K562 (cell line): ENCODE measurements around the gene SULT2B1. TPM values are rescaled to one million over a fixed set of nuclear protein-coding genes. Genes with fewer than 3 reads are reported as not detected.

Source experiments
- EGR1 ChIP-seq: fragments of 450-650 bp; conservative IDR thresholded peaks from 2 replicates; pipeline ENCODE4 v1.6.1; 2017; ENCODE audit warnings: mild to moderate bottlenecking
- GATA2 ChIP-seq: sonication (generic); formaldehyde crosslinking; IDR thresholded peaks from 2 replicates; pipeline ENCODE4 v1.4.0; 2020; ENCODE audit warnings: mild to moderate bottlenecking, missing genetic modification reagents
- HDAC2 ChIP-seq: fragments of 450-650 bp; IDR thresholded peaks from 2 replicates; pipeline ENCODE4 v1.6.1; 2016; ENCODE audit warnings: mild to moderate bottlenecking
- NELFE ChIP-seq: IDR thresholded peaks from 2 replicates; pipeline ENCODE4 v1.6.1; 2011; ENCODE audit warnings: mild to moderate bottlenecking; ENCODE audit not compliant: insufficient read depth, insufficient read length
- PHTF2 ChIP-seq: fragments of 250-450 bp; sonication (Bioruptor Pico); IDR thresholded peaks from 2 replicates; pipeline ENCODE4 v1.5.0; 2021; ENCODE audit warnings: mild to moderate bottlenecking
- SETDB1 ChIP-seq: IDR thresholded peaks from one replicate; pipeline ENCODE4 v1.6.1; 2012; ENCODE audit warnings: low read length, control low read depth, inconsistent platforms
- ZNF253 ChIP-seq: fragments of 250-450 bp; sonication (Bioruptor Pico); conservative IDR thresholded peaks from 2 replicates; pipeline ENCODE4 v1.6.1; 2021; ENCODE audit warnings: mild to moderate bottlenecking
- ZNF311 ChIP-seq: fragments of 250-450 bp; sonication (Bioruptor Pico); IDR thresholded peaks from 2 replicates; pipeline ENCODE4 v1.4.0; 2020; ENCODE audit warnings: mild to moderate bottlenecking, moderate library complexity
- ZNF699 ChIP-seq: fragments of 250-450 bp; sonication (Bioruptor Pico); IDR thresholded peaks from 2 replicates; pipeline ENCODE4 v1.8.0; 2021; ENCODE audit warnings: mild to moderate bottlenecking, moderate library complexity; ENCODE audit not compliant: insufficient replicate concordance
- polyA plus RNA-seq, 8 experiments: library from polyadenylated mRNA; depleted of rRNA in 4 of 8; stranded (reverse) in 5 of 8; unstranded in 3 of 8; fragments of >200 nt; fragmentation: Nextera tagmentation in 2 of 8; fragmentation: Illumina TruSeq in 1 of 8; extraction: Ambion mirVana in 2 of 8; extraction: Trizol in 1 of 8; gene quantifications; 2 replicates each; pipeline versions ENCODE4 v1.2.1 to v1.2.3, GENCODE V29; 2011 to 2014; ENCODE audit warnings: inconsistent platforms in 1 of 8, missing spikeins in 1 of 8
- total RNA-seq, 7 experiments: library from RNA; depleted of rRNA in 6 of 7; stranded (reverse); fragments of >200 nt in 6 of 7; fragmentation: Illumina TruSeq in 2 of 7; extraction: Trizol in 2 of 7; gene quantifications; 2 replicates each; pipeline versions ENCODE4 v1.2.1 to v1.2.3, GENCODE V29; 2011 to 2021; ENCODE audit warnings: low replicate concordance in 1 of 7
- TF ChIP-seq, protein P1 (sequence below): IDR thresholded peaks from 3 replicates; pipeline ENCODE4 v1.6.1; 2011; ENCODE audit warnings: borderline replicate concordance, mild to moderate bottlenecking, moderate library complexity; ENCODE audit not compliant: insufficient read length; ENCODE audit errors: extremely low read depth
- TF ChIP-seq, protein P2 (sequence below), 2 experiments: IDR thresholded peaks in 1 of 2; conservative IDR thresholded peaks in 1 of 2; 2 replicates each; pipeline ENCODE4 v1.6.1; 2016; ENCODE audit warnings: low read depth in 2 of 2, mild to moderate bottlenecking in 1 of 2, missing compliant biosample characterization in 1 of 2, missing genetic modification characterization in 1 of 2, moderate library complexity in 1 of 2
- TF ChIP-seq, protein P3 (sequence below): IDR thresholded peaks from 2 replicates; pipeline ENCODE4 v1.6.1; 2012; ENCODE audit warnings: low read depth, low read length, improper control_type of control experiment, borderline replicate concordance
- TF ChIP-seq, protein P4 (sequence below): fragments of 250-450 bp; sonication (Bioruptor Pico); IDR thresholded peaks from 2 replicates; pipeline ENCODE4 v1.4.0; 2020
- TF ChIP-seq, protein P5 (sequence below): fragments of 250-450 bp; sonication (Bioruptor Pico); IDR thresholded peaks from 2 replicates; pipeline ENCODE4 v1.4.0; 2020; ENCODE audit warnings: mild to moderate bottlenecking, moderate library complexity

The SULT2B1 gene
- total and polyA plus RNA-seq, 9 of the 15 experiments (the other 6 are each of a cell fraction or from before 2014, with no cell fraction given): 0.09 to 0.62 (median 0.22) TPM; not detected in 2

DNA sequence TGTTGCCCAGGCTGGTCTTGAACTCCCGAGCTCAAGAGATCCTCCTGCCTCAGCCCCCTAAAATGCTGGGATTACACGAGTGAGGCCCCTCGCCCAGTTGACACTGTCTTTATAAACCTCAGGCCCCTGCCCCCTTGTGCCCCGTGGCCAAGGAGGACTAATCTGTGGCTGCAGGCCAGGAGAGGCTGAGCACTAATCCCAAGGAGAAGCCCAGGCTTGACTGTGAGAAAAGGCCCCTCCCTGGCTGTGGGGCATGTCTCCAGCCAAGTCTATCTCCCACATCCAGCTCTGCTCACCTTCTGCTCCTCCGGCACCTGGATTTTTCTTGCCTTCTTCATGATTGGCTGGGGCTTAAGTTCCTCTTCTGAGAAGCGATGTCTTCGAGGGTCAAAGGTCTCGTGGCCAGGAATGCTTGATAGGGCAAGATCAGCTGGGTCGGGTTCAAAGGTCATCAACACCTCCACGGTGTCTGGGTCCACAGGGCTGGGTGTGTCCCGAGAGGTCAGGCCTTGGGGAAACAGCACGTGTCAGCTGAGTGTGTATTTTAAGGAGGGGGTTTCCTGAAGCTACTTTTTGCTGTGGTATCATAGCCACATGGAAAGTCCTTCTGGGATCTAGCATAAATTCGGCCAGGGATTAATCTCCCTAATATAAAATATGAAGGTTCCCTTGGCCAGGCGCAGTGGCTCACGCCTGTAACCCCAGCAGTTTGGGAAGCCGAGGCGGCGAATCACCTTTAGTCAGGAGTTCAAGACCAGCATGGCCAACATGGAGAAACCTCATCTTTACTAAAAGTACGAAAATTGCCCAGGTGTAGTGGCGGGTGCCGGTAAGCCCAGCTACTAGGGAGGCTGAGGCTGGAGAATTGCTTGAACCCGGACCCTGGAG is 81.4 kb downstream of the SULT2B1 start (continued):
- TF ChIP-seq, protein P1, sequence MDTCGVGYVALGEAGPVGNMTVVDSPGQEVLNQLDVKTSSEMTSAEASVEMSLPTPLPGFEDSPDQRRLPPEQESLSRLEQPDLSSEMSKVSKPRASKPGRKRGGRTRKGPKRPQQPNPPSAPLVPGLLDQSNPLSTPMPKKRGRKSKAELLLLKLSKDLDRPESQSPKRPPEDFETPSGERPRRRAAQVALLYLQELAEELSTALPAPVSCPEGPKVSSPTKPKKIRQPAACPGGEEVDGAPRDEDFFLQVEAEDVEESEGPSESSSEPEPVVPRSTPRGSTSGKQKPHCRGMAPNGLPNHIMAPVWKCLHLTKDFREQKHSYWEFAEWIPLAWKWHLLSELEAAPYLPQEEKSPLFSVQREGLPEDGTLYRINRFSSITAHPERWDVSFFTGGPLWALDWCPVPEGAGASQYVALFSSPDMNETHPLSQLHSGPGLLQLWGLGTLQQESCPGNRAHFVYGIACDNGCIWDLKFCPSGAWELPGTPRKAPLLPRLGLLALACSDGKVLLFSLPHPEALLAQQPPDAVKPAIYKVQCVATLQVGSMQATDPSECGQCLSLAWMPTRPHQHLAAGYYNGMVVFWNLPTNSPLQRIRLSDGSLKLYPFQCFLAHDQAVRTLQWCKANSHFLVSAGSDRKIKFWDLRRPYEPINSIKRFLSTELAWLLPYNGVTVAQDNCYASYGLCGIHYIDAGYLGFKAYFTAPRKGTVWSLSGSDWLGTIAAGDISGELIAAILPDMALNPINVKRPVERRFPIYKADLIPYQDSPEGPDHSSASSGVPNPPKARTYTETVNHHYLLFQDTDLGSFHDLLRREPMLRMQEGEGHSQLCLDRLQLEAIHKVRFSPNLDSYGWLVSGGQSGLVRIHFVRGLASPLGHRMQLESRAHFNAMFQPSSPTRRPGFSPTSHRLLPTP: no peak
- TF ChIP-seq, protein P2, sequence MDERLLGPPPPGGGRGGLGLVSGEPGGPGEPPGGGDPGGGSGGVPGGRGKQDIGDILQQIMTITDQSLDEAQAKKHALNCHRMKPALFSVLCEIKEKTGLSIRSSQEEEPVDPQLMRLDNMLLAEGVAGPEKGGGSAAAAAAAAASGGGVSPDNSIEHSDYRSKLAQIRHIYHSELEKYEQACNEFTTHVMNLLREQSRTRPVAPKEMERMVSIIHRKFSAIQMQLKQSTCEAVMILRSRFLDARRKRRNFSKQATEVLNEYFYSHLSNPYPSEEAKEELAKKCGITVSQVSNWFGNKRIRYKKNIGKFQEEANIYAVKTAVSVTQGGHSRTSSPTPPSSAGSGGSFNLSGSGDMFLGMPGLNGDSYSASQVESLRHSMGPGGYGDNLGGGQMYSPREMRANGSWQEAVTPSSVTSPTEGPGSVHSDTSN (CRISPR knock-in tag; IDR thresholded peaks at IDR 0.05; ENCODE audit: low read depth): no peak
- TF ChIP-seq, protein P2 (tag; conservative IDR thresholded peaks at IDR 0.05; ENCODE audit: low read depth): no peak
- TF ChIP-seq HDAC2 (no peak), EGR1 (no peak), NELFE (no peak), ZNF311 (CRISPR knock-in tag) (no peak), GATA2 (CRISPR knock-in tag) (no peak), SETDB1 (no peak), ZNF253 (CRISPR knock-in tag) (no peak), ZNF699 (no peak), PHTF2 (CRISPR knock-in tag) (no peak)
- TF ChIP-seq, protein P3, sequence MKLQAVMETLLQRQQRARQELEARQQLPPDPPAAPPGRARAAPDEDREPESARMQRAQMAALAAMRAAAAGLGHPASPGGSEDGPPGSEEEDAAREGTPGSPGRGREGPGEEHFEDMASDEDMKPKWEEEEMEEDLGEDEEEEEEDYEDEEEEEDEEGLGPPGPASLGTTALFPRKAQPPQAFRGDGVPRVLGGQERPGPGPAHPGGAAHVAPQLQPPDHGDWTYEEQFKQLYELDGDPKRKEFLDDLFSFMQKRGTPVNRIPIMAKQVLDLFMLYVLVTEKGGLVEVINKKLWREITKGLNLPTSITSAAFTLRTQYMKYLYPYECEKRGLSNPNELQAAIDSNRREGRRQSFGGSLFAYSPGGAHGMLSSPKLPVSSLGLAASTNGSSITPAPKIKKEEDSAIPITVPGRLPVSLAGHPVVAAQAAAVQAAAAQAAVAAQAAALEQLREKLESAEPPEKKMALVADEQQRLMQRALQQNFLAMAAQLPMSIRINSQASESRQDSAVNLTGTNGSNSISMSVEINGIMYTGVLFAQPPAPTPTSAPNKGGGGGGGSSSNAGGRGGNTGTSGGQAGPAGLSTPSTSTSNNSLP: no peak
- TF ChIP-seq, protein P4, sequence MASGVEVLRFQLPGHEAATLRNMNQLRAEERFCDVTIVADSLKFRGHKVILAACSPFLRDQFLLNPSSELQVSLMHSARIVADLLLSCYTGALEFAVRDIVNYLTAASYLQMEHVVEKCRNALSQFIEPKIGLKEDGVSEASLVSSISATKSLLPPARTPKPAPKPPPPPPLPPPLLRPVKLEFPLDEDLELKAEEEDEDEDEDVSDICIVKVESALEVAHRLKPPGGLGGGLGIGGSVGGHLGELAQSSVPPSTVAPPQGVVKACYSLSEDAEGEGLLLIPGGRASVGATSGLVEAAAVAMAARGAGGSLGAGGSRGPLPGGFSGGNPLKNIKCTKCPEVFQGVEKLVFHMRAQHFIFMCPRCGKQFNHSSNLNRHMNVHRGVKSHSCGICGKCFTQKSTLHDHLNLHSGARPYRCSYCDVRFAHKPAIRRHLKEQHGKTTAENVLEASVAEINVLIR (CRISPR knock-in tag): no peak
- TF ChIP-seq, protein P5, sequence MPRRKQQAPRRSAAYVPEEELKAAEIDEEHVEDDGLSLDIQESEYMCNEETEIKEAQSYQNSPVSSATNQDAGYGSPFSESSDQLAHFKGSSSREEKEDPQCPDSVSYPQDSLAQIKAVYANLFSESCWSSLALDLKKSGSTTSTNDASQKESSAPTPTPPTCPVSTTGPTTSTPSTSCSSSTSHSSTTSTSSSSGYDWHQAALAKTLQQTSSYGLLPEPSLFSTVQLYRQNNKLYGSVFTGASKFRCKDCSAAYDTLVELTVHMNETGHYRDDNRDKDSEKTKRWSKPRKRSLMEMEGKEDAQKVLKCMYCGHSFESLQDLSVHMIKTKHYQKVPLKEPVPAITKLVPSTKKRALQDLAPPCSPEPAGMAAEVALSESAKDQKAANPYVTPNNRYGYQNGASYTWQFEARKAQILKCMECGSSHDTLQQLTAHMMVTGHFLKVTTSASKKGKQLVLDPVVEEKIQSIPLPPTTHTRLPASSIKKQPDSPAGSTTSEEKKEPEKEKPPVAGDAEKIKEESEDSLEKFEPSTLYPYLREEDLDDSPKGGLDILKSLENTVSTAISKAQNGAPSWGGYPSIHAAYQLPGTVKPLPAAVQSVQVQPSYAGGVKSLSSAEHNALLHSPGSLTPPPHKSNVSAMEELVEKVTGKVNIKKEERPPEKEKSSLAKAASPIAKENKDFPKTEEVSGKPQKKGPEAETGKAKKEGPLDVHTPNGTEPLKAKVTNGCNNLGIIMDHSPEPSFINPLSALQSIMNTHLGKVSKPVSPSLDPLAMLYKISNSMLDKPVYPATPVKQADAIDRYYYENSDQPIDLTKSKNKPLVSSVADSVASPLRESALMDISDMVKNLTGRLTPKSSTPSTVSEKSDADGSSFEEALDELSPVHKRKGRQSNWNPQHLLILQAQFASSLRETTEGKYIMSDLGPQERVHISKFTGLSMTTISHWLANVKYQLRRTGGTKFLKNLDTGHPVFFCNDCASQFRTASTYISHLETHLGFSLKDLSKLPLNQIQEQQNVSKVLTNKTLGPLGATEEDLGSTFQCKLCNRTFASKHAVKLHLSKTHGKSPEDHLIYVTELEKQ (CRISPR knock-in tag): no peak
